ENCODE results near the gene RHBDL1. TPM values are rescaled to one million over a fixed set of nuclear protein-coding genes. Genes with fewer than 3 reads are reported as not detected.

RHBDL1 gene
- total and polyA plus RNA-seq, 2 of the 8 experiments (the other 6 are each of a cell fraction or from before 2014, with no cell fraction given), result 4.0 to 8.1 TPM

- no peak overlapping the region for H3K14ac ChIP-seq (ENCODE audit: insufficient read length)
- no peak overlapping the region for H3K56ac ChIP-seq (replicated peaks; ENCODE audit: insufficient read length, low read depth, low read length)
- H3K27ac ChIP-seq (ENCODE audit: low read depth, low read length), result no peak overlapping the region
- ChIA-PET POLR2A (ENCODE audit: partially characterized antibody) (interaction anchor here (1.0 to 2.0 kb wide), 5 partner anchors 8 to 29 kb away, joined by 3 to 7 read pairs (median 3); partner anchors contain the start of gene RHBDL1), CTCF (ENCODE audit: partially characterized antibody) (interaction anchor here (2.0 to 7.9 kb wide), 6 partner anchors 8 to 69 kb away, joined by 6 to 104 read pairs (median 12); partner anchors contain the start of genes RHOT2 and WFIKKN1)
- no peak for FAIRE-seq
- no peak overlapping the region for H2BK5ac ChIP-seq (ENCODE audit: low read depth, low read length)
- H4K20me1 ChIP-seq (replicated peaks in 1 of 2; ENCODE audit: control insufficient read depth in 1 of 2, insufficient read depth in 2 of 2, low read length in 2 of 2), result peaks cover 0 to 7% of the 10 kb centered on the region in 2 experiments
- H2BK15ac ChIP-seq (ENCODE audit: low read length), result no peak overlapping the region
- H3K4me1 ChIP-seq (replicated peaks in 1 of 4; ENCODE audit: control insufficient read depth in 3 of 4, insufficient read depth in 4 of 4, low read length in 3 of 4), result peaks cover 0 to 8% (median 8%) of the 10 kb centered on the region in 4 experiments; a peak in 6 of 7 replicates
- H3K9ac ChIP-seq (replicated peaks in 1 of 4; ENCODE audit: extremely low read depth in 1 of 4, low read depth in 3 of 4, low read length in 3 of 4), result no peak overlapping the region
- 84% methylated on average over 12 of the region's 22 CpGs; no CpG with 5 or more reads in 1 of the 2 experiments for WGBS, 2 experiments (ENCODE audit: extremely low coverage in 1 of 2, insufficient coverage in 1 of 2, insufficient read length in 1 of 2, insufficient replicate concordance in 2 of 2, low coverage in 1 of 2, low lambda C conversion rate in 2 of 2, missing lambda C conversion rate in 1 of 2)
- H3K4me2 ChIP-seq (ENCODE audit: insufficient read depth in 1 of 2, low read depth in 2 of 2, low read length in 2 of 2), result no peak overlapping the region
- H3K4ac ChIP-seq (replicated peaks; ENCODE audit: insufficient read length, low read depth, low read length), result no peak overlapping the region
- no peak for DNase-seq (ENCODE audit: low read depth in 1 of 2, low spot score in 2 of 2)
- H2AFZ ChIP-seq (ENCODE audit: low read length), result no peak overlapping the region
- H3K9me3 ChIP-seq (ENCODE audit: insufficient read depth in 2 of 2, low read depth in 1 of 2, low read length in 1 of 2), result no peaks in the 10 kb centered on the region
- H3K27me3 ChIP-seq (replicated peaks in 1 of 4; ENCODE audit: control insufficient read depth in 3 of 4, extremely low read depth in 1 of 4, insufficient read depth in 3 of 4, low read length in 3 of 4), result peaks cover 0 to 5% (median 1%) of the 10 kb centered on the region in 4 experiments; a peak in 2 of 7 replicates
- no peak overlapping the region for H3K18ac ChIP-seq (ENCODE audit: extremely low read depth, low read length)
- H3K36me3 ChIP-seq (ENCODE audit: control insufficient read depth in 2 of 4, insufficient read depth in 4 of 4, low read length in 3 of 4), result peaks cover 0 to 2% (median 0%) of the 10 kb centered on the region in 4 experiments; a peak in 1 of 8 replicates
- no peak overlapping the region for H3K23ac ChIP-seq (ENCODE audit: insufficient read length)
- peaks cover 0 to 2% of the 10 kb centered on the region in 2 experiments; a peak in 1 of 4 replicates for H3K79me2 ChIP-seq (ENCODE audit: control insufficient read depth in 1 of 2, insufficient read depth in 2 of 2, low read length in 2 of 2)
- no peak overlapping the region for H3K4me3 ChIP-seq (ENCODE audit: extremely low read depth in 1 of 4, insufficient read depth in 2 of 4, low read depth in 3 of 4, low read length in 4 of 4)
- H4K91ac ChIP-seq (replicated peaks; ENCODE audit: insufficient read length, low read length), result no peak overlapping the region
- H3K23me2 ChIP-seq (ENCODE audit: low read depth, low read length), result peaks cover 11% of the 10 kb centered on the region
- no peak overlapping the region for H2BK20ac ChIP-seq (ENCODE audit: low read length)
- H2BK12ac ChIP-seq (ENCODE audit: low read depth, low read length), result no peak overlapping the region
- H2AK5ac ChIP-seq (ENCODE audit: low read depth, low read length), result no peak overlapping the region
- peak overlapping the region; percentile 25; the same call in 1 of the 2 replicates for H4K8ac ChIP-seq (ENCODE audit: extremely low read depth, insufficient read depth, low read length)
- no peaks in the 10 kb centered on the region; the same call in 1 of the 2 replicates for H3K79me1 ChIP-seq (ENCODE audit: low read depth, low read length)
- no peak overlapping the region for H4K5ac ChIP-seq (ENCODE audit: insufficient read length, low read depth, low read length)
- H2BK120ac ChIP-seq (replicated peaks; ENCODE audit: low read depth, low read length), result no peak overlapping the region
- TF ChIP-seq SP2 (IDR thresholded peaks at IDR 0.05; ENCODE audit: low read length) (no peak), ATF2 (IDR thresholded peaks at IDR 0.05; ENCODE audit: low read length) (no peak), KDM4A (IDR thresholded peaks at IDR 0.05; ENCODE audit: low read depth, low read length, severe bottlenecking) (no peak), TAF1 (IDR thresholded peaks at IDR 0.05; ENCODE audit: low read depth, low read length) (no peak), PHF8 (conservative IDR thresholded peaks at IDR 0.05; ENCODE audit: low read depth, low read length) (no peak), NRF1 (IDR thresholded peaks at IDR 0.05; ENCODE audit: low read depth, low read length) (no peak), CHD1 (IDR thresholded peaks at IDR 0.05; ENCODE audit: low read depth, low read length) (no peak), KDM5A (IDR thresholded peaks at IDR 0.05; ENCODE audit: low read length) (no peak), BRCA1 (IDR thresholded peaks at IDR 0.05; ENCODE audit: low read depth, low read length) (no peak), ASH2L (IDR thresholded peaks at IDR 0.05; ENCODE audit: low read length) (no peak), SIRT6 (IDR thresholded peaks at IDR 0.05; ENCODE audit: low read length) (no peak), EP300 (IDR thresholded peaks at IDR 0.05; ENCODE audit: borderline replicate concordance in 1 of 2, low read depth in 2 of 2, low read length in 2 of 2) (no peak)
These were observed 28.7 kb upstream of the RHBDL1 start for GRCh38 chr16:646679-647172.
